Pancreas (tissue), 10 donors: ENCODE results near the gene CDC42EP5. TPM values are rescaled to one million over a fixed set of nuclear protein-coding genes. Genes with fewer than 3 reads are reported as not detected.
"Not testable (repeated sequence)": the region's sequence is repeated elsewhere in the genome, so short reads cannot be mapped to it uniquely, and the experiment has no call there.

ENCODE experiments used
- ATAC-seq, 4 donors: fragments of 200-7000 bp; cut with Tn5 transposase; one replicate each; pipeline versions ENCODE4 v1.8.0 to v1.9.1; 2020; ENCODE audit warnings: mild to moderate bottlenecking in 4 of 4, moderate library complexity in 4 of 4
- DNase-seq, 6 donors: peaks; one replicate each; pipeline ENCODE4 v3.0.0-alpha.2; 2020
- FAIRE-seq: peaks from 2 replicates; lab custom pipeline; 2012; peaks lifted over from hg19 to GRCh38; lab: Jason Lieb, UNC
- H3K27ac ChIP-seq, 4 donors: fragments of 200-600 bp; sonication (generic); 1 replicate in 3 of 4; 2 replicates in 1 of 4; pipeline versions ENCODE4 v1.5.0 to v1.8.0; 2020
- H3K27me3 ChIP-seq, 4 donors: fragments of 200-600 bp; one replicate each; pipeline ENCODE4 v1.8.0; 2021
- H3K36me3 ChIP-seq, 3 donors: fragments of 200-600 bp; sonication (generic) in 1 of 3; one replicate each; pipeline versions ENCODE4 v1.5.0 to v1.8.0; 2020 to 2021
- H3K4me1 ChIP-seq, 3 donors: fragments of 200-600 bp; one replicate each; pipeline ENCODE4 v1.8.0; 2021
- H3K4me3 ChIP-seq, 4 donors: fragments of 200-600 bp; sonication (generic) in 2 of 4; one replicate each; pipeline versions ENCODE4 v1.5.0 to v1.8.0; 2020 to 2021
- H3K9me3 ChIP-seq, 4 donors: fragments of 200-600 bp; one replicate each; pipeline ENCODE4 v1.8.0; 2021
- WGBS, 2 donors: extraction: QIAGEN DNeasy Blood & Tissue Kit; methylation state at CpG; one replicate each; pipeline ENCODE4 v1.1.7; 2013; 5-methylcytosine and 5-hydroxymethylcytosine counted together
- intact Hi-C, 3 donors: fragments of 100-400 bp; cut with DNase I; formaldehyde crosslinking; loops; one replicate each; pipeline versions ENCODE4 v1.11.1 to v1.14.2; 2022
- polyA plus RNA-seq, 2 donors: library from polyadenylated mRNA; stranded (reverse); fragments of 200-250 nt; gene quantifications; one replicate each; pipeline ENCODE4 v1.2.3, GENCODE V29; 2013
- total RNA-seq, 6 donors: library from RNA; stranded (reverse); fragmentation: NEBNext Ultra II Directional in 4 of 6; extraction: Animal tissue kit (Norgen Biotek cat#: 25700) in 4 of 6; gene quantifications; one replicate each; pipeline versions ENCODE4 v1.2.1 to v1.2.4, GENCODE V29; 2021 to 2023
- TF ChIP-seq, protein P1 (sequence below), 4 donors: fragments of 200-600 bp; sonication (generic) in 3 of 4; IDR thresholded peaks; one replicate each; pipeline versions ENCODE4 v1.5.0 to v1.8.0; 2021; ENCODE audit warnings: antibody characterized with exemption in 4 of 4
- donor health status: healthy with polysubstance abuse.
- donor health status: DM: no; HTN: no; CAD: no; lungs with moderate emphysema.
- donor health status: DM: no; HTN: no; CAD: no.
- donor health status: control.
- donor health status: control.
- donor health status: Bipolar disorder and iron deficiency.
- donor health status: DM: yes; HTN: yes; CAD: no.
- donor health status: DM: no; HTN: no; CAD: no.
- donor health status: DM: no; HTN: no; CAD: no.
- donor health status: DM: yes; HTN: yes; CAD: no.

Gene CDC42EP5
- total and polyA plus RNA-seq, 8 donors = 7.5 to 48.0 (median 15.7) TPM

DNA sequence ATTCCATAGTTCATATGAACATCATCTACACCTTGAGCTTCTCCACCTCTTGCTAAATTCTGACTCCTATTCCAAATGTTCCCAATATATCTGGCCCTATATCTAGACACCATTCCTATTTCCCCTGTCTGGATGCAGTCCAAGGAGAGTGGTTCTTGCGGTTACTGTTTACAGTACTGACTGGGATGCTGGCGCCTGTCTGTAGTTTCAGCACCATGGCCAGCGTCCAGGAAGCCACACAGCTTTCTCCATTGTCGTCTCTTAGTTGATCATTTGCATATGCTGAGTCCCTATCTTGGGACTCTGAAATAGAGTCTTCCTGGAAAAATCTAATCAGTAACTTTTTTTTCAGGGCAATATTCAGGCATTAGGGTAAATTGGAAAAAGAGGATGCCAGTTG lies 44.4 kb upstream of the CDC42EP5 start:
- intact Hi-C loops = no loop called here
- ATAC-seq (peak in 3 of 4 donors; percentile 45 to 81 (median 60)), FAIRE-seq (no peak), DNase-seq (peak; percentile 16 to 69 (median 50))
- Histone ChIP-seq H3K27ac (no peak overlapping the region), H3K27me3 (no peaks in the 10 kb centered on the region), H3K4me1 (no peaks in the 10 kb centered on the region), H3K36me3 (no peaks in the 10 kb centered on the region), H3K4me3 (no peak overlapping the region), H3K9me3 (no peaks in the 10 kb centered on the region)
- TF ChIP-seq, protein P1, sequence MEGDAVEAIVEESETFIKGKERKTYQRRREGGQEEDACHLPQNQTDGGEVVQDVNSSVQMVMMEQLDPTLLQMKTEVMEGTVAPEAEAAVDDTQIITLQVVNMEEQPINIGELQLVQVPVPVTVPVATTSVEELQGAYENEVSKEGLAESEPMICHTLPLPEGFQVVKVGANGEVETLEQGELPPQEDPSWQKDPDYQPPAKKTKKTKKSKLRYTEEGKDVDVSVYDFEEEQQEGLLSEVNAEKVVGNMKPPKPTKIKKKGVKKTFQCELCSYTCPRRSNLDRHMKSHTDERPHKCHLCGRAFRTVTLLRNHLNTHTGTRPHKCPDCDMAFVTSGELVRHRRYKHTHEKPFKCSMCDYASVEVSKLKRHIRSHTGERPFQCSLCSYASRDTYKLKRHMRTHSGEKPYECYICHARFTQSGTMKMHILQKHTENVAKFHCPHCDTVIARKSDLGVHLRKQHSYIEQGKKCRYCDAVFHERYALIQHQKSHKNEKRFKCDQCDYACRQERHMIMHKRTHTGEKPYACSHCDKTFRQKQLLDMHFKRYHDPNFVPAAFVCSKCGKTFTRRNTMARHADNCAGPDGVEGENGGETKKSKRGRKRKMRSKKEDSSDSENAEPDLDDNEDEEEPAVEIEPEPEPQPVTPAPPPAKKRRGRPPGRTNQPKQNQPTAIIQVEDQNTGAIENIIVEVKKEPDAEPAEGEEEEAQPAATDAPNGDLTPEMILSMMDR (IDR thresholded peaks at IDR 0.05) = no peak
- 0 to 4% methylated on average over 4 of the region's 4 CpGs for WGBS, 2 donors

DNA sequence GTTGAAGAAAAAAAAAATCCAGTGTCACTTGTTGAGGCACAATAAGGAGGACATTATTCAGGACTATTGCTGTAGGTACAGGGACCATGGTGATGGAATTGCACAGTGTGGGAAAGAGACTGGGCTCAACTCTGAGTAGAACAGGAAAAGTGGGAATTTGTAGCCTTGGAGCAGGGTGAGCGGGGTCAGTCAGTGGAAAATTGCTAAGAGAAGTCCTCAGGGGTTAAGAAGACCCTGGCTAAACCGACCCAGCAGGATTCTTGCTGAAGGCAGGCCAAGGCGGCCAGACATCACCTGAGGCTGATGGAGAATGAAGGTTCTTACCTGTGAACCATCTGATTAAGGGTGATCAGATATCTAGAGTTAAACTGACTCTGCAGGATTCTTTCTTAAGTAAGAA lies 42.1 kb upstream of the CDC42EP5 start:
- Histone ChIP-seq H3K9me3 (no peaks in the 10 kb centered on the region), H3K4me3 (no peak overlapping the region), H3K36me3 (no peaks in the 10 kb centered on the region), H3K27ac (no peak overlapping the region), H3K27me3 (peaks cover 0 to 7% (median 0%) of the 10 kb centered on the region in 4 donors), H3K4me1 (no peaks in the 10 kb centered on the region)
- intact Hi-C loops = no loop called here
- TF ChIP-seq, protein P1 (IDR thresholded peaks at IDR 0.05) = no peak
- no peak for DNase-seq
- no peak for FAIRE-seq
- WGBS, 2 donors = 38 to 46% methylated on average over 3 of the region's 3 CpGs
- ATAC-seq = no peak

DNA sequence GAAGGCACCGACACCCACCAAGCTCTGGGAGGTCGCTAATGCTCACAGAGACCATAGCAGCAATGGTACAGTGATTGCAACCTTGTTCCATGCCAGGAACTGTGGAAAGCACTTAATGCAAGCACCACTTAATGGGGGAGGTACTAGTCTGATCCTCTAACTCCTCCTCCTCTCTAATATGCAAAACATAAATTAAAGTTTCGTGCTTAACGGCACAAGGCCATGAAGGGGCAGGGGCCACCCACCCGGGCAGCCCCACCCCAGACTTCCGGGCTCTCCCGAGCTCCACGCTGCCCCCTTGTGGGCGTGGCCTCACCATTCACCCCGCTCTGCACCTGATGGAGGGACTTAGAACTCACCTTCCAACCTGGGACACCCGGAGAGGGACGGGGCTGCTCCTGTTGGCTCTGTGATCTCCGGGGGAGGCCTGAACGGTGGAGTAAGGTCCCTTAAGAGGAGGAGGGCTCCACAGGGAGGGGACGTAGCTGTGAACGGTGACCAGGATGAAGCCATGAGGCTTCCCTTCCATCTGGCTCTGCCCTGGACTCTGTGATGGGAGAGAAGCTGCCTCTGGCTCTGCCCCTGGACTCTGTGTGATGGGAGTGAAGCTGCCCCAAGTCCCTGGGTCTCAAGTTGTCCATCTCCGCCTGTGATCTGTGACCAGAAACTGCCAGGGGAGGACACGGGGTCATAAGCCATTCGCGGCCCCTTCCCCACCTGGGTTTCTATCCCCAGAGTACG lies 36.3 kb upstream of the CDC42EP5 start:
- FAIRE-seq, H3K36me3 ChIP-seq, H3K4me3 ChIP-seq, H3K9me3 ChIP-seq, H3K27me3 ChIP-seq, H3K4me1 ChIP-seq, DNase-seq, H3K27ac ChIP-seq, intact Hi-C loops: not testable (repeated sequence)
- 42 to 55% methylated on average over 5 to 9 of the region's 21 CpGs for WGBS, 2 donors
- peak in 3 of 4 donors; percentile 63 to 94 (median 79) for ATAC-seq

DNA sequence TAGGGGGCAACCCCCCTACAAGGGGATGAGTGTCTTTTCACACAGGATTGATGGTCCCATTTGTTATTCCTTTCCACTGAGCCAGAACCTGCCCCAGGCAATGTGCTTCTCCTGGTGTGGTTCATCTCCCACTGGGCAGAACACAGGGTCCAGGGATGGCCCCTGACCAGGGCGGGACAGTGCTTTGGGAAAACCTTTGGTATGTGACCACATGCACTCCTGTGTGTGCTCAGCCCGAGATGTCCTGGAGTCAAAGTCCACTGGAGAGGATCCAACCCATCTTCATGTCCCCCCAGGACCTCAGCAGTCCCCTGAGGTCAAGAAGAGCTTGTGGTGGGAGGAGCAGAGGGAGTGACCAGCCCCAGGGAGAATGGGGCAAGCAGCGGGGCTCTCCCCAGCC lies 35.4 kb upstream of the CDC42EP5 start:
- H3K27ac ChIP-seq, H3K27me3 ChIP-seq, intact Hi-C loops, DNase-seq, H3K4me3 ChIP-seq, H3K36me3 ChIP-seq, FAIRE-seq, H3K9me3 ChIP-seq, H3K4me1 ChIP-seq: not testable (repeated sequence)
- peak in 1 of 4 donors; percentile 23 for ATAC-seq
- 31 to 65% methylated on average over 2 of the region's 3 CpGs for WGBS, 2 donors

DNA sequence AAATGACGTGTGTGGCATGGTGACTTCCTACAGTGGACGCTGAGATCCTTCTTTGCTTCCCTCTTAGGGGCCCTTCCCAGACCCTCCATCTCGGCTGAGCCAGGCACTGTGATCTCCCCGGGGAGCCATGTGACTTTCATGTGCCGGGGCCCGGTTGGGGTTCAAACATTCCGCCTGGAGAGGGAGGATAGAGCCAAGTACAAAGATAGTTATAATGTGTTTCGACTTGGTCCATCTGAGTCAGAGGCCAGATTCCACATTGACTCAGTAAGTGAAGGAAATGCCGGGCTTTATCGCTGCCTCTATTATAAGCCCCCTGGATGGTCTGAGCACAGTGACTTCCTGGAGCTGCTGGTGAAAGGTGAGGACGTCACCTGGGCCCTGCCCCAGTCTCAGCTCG lies 34.7 kb upstream of the CDC42EP5 start:
- ATAC-seq (no peak), FAIRE-seq (no peak)

DNA sequence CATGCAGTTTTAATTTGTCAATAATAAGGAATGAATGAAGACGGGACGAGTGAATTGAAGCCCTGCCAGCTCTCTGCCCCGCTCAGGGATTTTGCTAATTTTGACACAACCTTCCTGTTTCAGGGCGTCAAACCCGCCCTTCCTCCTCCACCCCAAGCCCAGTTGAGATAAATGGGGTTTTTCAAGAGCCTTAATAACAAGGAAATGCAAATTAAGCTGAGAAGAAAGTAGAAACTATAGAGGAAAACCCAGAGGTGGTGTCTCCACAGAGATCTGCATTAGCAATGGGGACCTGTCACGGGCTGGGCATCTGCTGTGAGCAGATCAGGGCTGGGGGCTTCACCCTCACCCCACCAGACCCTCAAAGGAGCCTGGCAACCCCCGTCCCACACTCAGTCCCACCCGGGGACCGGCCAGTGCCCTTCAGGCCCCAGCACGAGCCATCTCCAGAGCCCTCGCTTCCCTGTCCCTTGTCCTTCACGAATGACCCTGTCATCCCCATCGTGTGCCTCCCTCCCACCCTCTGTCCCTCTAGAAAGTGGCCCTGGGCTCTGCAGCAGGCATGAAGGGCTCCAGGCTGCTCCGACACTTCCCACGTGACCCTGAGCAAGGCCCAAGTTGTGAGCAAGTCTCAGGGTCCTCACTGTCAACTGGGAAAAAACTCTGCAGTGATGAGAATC lies 34.1 kb upstream of the CDC42EP5 start:
- 31 to 49% methylated on average over 9 to 10 of the region's 15 CpGs for WGBS, 2 donors
- intact Hi-C loops, H3K36me3 ChIP-seq, H3K27ac ChIP-seq, H3K27me3 ChIP-seq, ATAC-seq, H3K9me3 ChIP-seq, DNase-seq, FAIRE-seq, H3K4me1 ChIP-seq, H3K4me3 ChIP-seq: not testable (repeated sequence)

More for the DNA sequence above, 34.7 kb upstream of the CDC42EP5 start:
- Histone ChIP-seq H3K27ac (no peak overlapping the region), H3K9me3 (no peaks in the 10 kb centered on the region), H3K36me3 (no peaks in the 10 kb centered on the region), H3K4me3 (no peak overlapping the region), H3K4me1 (no peaks in the 10 kb centered on the region), H3K27me3 (peaks cover 0 to 7% (median 0%) of the 10 kb centered on the region in 4 donors)
- DNase-seq = no peak
- WGBS, 2 donors = 36 to 52% methylated on average over 12 of the region's 12 CpGs
- intact Hi-C loops = no loop called here
- TF ChIP-seq, protein P1 (IDR thresholded peaks at IDR 0.05) = no peak
